Heart right ventricle (tissue), 16 donors: Measurements from ENCODE around the gene SESN1. TPM values are rescaled to one million over a fixed set of nuclear protein-coding genes. Genes with fewer than 3 reads are reported as not detected.

Source experiments
- ATAC-seq, 8 donors: fragments of 200-7000 bp; cut with Tn5 transposase; one replicate each; pipeline ENCODE4 v1.9.1; 2020; ENCODE audit warnings: mild to moderate bottlenecking in 8 of 8, moderate library complexity in 8 of 8, moderate number of reproducible peaks in 1 of 8
- DNase-seq, 2 donors: peaks; one replicate each; pipeline ENCODE4 v3.0.0-alpha.2; 2020
- H3K27ac ChIP-seq, 10 donors: fragments of 200-600 bp; sonication (generic) in 2 of 10; one replicate each; pipeline versions ENCODE4 v1.5.0 to v1.8.0; 2020 to 2022; ENCODE audit warnings: mild to moderate bottlenecking in 3 of 10
- H3K27me3 ChIP-seq, 7 donors: fragments of 200-600 bp; one replicate each; pipeline ENCODE4 v1.8.0; 2021 to 2022; ENCODE audit warnings: mild to moderate bottlenecking in 2 of 7
- H3K36me3 ChIP-seq, 9 donors: fragments of 200-600 bp; sonication (generic) in 1 of 9; one replicate each; pipeline versions ENCODE4 v1.5.0 to v1.8.0; 2020 to 2022; ENCODE audit warnings: mild to moderate bottlenecking in 2 of 9
- H3K4me1 ChIP-seq, 9 donors: fragments of 200-600 bp; sonication (generic) in 1 of 9; one replicate each; pipeline versions ENCODE4 v1.5.0 to v1.8.0; 2020 to 2022; ENCODE audit warnings: mild to moderate bottlenecking in 4 of 9
- H3K4me3 ChIP-seq, 10 donors: fragments of 200-600 bp; sonication (generic) in 2 of 10; one replicate each; pipeline versions ENCODE4 v1.5.0 to v1.8.0; 2020 to 2022; ENCODE audit warnings: mild to moderate bottlenecking in 7 of 10, moderate library complexity in 2 of 10
- H3K9me3 ChIP-seq, 11 donors: fragments of 200-600 bp in 10 of 11; sonication (generic) in 2 of 11; one replicate each; pipeline versions ENCODE4 v1.5.0 to v1.8.0; 2013 to 2022; ENCODE audit warnings: mild to moderate bottlenecking in 2 of 11, control low read depth in 1 of 11, moderate library complexity in 1 of 11
- WGBS, 2 donors: extraction: QIAGEN DNeasy Blood & Tissue Kit; methylation state at CpG; one replicate each; pipeline ENCODE4 v1.1.7; 2013; ENCODE audit warnings: inconsistent platforms in 1 of 2; 5-methylcytosine and 5-hydroxymethylcytosine counted together
- intact Hi-C, 10 donors: fragments of 100-400 bp; cut with DNase I; formaldehyde crosslinking; loops; one replicate each; pipeline versions ENCODE4 v1.11.1 to v1.14.2; 2022
- polyA plus RNA-seq, 2 donors: library from polyadenylated mRNA; stranded (reverse); fragments of 200-250 nt; gene quantifications; one replicate each; pipeline ENCODE4 v1.2.3, GENCODE V29; 2013
- total RNA-seq, 10 donors: library from RNA; stranded (reverse); fragmentation: NEBNext Ultra II Directional in 3 of 10; extraction: Animal tissue kit (Norgen Biotek cat#: 25700) in 3 of 10; gene quantifications; one replicate each; pipeline versions ENCODE4 v1.2.1 to v1.2.4, GENCODE V29; 2021 to 2023
- TF ChIP-seq, protein P1 (sequence below), 9 donors: fragments of 200-600 bp; sonication (generic) in 2 of 9; IDR thresholded peaks; one replicate each; pipeline versions ENCODE4 v1.5.0 to v1.8.0; 2021 to 2022; ENCODE audit warnings: antibody characterized with exemption in 9 of 9, mild to moderate bottlenecking in 5 of 9, moderate library complexity in 1 of 9
- donor health status: Arrhythmogenic right ventricular cardiomyopathy.
- donor health status: ischemic (EF 13 %, LVEDD 7.1; RV severe dilation, severe dysfunction).
- donor health status: healthy with polysubstance abuse.
- donor health status: DM: no; HTN: yes; CAD: no.
- donor health status: DM: no; HTN: no; CAD: no.
- donor health status: ischemic (EF 25% LVEDD 6.9; RV normal size, moderate dysfunction).
- donor health status: ischemic (EF 25% LVEDD 5.7; RV mildly dilated, moderate dysfunction).
- donor health status: healthy.
- donor health status: DM: yes; HTN: yes; CAD: no.
- donor health status: Ischemic cardiomyopathy.
- donor health status: ischemic (EF 35%, LVEDD 5.7; RV mildly dilated, moderate dysfunction).
- donor health status: nonischemic (EF 11% LVEDD 7.7; RV severe dilation, severe dysfunction).
- donor health status: DM: yes; HTN: yes; CAD: no.
- donor health status: PGD.
- donor health status: ischemic (EF 29% LVEDD 5.4; RV normal size, mild dysfunction).
- donor health status: nonischemic (EF 23%, LVEDD 6.1; RV moderate dilation, normal function).

Gene SESN1
- total and polyA plus RNA-seq, 12 donors, result 16.2 to 62.8 (median 37.7) TPM

DNA sequence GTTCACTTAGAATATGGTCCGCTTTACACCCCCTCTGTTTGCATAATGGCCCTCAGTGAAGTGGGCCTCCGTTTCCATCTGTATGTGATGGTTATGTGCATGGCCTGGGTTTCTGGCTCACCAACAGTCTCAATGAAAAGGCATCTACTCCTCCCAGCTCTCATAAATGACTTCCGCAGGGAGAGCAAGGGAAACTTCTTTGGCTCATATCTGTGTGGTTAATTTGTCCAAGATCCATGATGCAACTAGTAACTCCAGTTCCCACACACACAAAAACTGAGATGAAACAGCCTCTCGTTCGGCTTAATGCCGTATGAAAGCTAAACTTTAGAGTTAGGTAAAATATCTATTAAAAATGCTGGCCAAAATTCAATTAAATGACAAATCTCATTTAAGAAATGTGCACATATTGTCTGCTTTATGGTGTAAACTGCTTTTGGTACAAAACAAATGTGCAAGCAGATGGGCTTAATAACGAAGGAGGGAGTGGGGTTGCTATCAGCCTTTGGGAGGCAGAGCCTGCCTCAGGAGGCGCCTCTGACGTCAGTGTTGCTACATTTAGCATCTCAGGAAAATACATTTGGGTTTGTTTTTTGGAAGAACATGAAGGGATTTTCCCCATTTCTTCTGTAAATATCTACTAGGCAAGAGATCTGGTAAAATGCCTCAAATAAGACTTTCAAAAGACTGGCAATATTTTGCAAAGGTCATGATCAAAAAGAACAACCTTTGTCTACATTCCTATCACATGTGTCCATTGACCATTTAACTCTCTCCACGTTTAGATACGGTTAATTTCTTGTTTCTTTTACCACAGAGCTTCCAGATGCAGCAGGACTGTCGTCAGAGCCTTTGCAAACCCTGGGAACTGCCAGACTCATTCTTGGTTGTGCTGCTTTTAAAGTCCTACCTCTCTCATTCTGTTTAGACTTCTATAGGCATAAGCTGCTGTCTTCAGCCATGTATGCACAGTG, 149.7 kb downstream of the SESN1 start:
- DNase-seq, result peak; percentile 53 to 83
- TF ChIP-seq, protein P1, sequence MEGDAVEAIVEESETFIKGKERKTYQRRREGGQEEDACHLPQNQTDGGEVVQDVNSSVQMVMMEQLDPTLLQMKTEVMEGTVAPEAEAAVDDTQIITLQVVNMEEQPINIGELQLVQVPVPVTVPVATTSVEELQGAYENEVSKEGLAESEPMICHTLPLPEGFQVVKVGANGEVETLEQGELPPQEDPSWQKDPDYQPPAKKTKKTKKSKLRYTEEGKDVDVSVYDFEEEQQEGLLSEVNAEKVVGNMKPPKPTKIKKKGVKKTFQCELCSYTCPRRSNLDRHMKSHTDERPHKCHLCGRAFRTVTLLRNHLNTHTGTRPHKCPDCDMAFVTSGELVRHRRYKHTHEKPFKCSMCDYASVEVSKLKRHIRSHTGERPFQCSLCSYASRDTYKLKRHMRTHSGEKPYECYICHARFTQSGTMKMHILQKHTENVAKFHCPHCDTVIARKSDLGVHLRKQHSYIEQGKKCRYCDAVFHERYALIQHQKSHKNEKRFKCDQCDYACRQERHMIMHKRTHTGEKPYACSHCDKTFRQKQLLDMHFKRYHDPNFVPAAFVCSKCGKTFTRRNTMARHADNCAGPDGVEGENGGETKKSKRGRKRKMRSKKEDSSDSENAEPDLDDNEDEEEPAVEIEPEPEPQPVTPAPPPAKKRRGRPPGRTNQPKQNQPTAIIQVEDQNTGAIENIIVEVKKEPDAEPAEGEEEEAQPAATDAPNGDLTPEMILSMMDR (IDR thresholded peaks at IDR 0.05), result no peak
- Histone ChIP-seq H3K27ac (peak overlapping the region; percentile 84 to 98 (median 92)), H3K9me3 (no peaks in the 10 kb centered on the region), H3K27me3 (no peaks in the 10 kb centered on the region), H3K36me3 (no peaks in the 10 kb centered on the region), H3K4me1 (peaks cover 31 to 84% (median 75%) of the 10 kb centered on the region in 9 donors), H3K4me3 (peak overlapping the region in 5 of 10 donors; percentile 11 to 30 (median 22))
- peak; percentile 42 to 75 (median 62) for ATAC-seq
- intact Hi-C loops, result loop anchor here in 8 of 10 donors (2.0 to 10.0 kb wide), 9 partner anchors 38 to 147 kb away; partner anchors contain the start of gene SESN1 (in 1 of the 8)
- 18 to 20% methylated on average over 12 of the region's 12 CpGs for WGBS, 2 donors

DNA sequence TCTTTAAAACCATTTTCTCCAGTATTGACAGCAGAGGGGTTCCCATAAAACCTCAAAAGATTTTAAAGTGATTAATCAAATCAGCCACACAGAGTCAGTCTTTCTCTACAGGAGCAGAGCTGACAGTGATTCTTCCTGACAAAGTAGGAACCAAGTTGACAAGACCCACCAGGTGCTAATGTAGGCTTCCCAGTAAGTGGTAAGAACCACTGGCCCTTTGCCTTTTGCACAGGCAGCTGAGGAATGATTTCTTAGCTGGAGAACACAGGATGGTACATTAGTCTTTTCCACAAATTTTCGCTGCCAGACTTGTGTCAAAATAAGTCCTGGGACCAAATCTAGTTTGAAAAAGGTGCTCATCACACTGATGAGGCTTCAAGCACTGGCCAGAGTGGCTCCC, 150.6 kb downstream of the SESN1 start:
- WGBS, 2 donors, result 97 to 98% methylated on average over 1 of the region's 1 CpG
- ATAC-seq, result no peak
- peak overlapping the region; percentile 84 to 98 (median 92) for H3K27ac ChIP-seq
- no peak for DNase-seq
- H3K27me3 ChIP-seq, result no peaks in the 10 kb centered on the region
- no peaks in the 10 kb centered on the region for H3K9me3 ChIP-seq
- intact Hi-C loops, result loop anchor here in 6 of 10 donors (2.0 to 10.0 kb wide), 6 partner anchors 37 to 131 kb away; no protein-coding TSS in a partner anchor
- no peaks in the 10 kb centered on the region for H3K36me3 ChIP-seq
- TF ChIP-seq, protein P1 (IDR thresholded peaks at IDR 0.05), result peak in 1 of 9 donors; percentile 14
- H3K4me1 ChIP-seq, result peaks cover 31 to 80% (median 74%) of the 10 kb centered on the region in 9 donors
- H3K4me3 ChIP-seq, result no peak overlapping the region

DNA sequence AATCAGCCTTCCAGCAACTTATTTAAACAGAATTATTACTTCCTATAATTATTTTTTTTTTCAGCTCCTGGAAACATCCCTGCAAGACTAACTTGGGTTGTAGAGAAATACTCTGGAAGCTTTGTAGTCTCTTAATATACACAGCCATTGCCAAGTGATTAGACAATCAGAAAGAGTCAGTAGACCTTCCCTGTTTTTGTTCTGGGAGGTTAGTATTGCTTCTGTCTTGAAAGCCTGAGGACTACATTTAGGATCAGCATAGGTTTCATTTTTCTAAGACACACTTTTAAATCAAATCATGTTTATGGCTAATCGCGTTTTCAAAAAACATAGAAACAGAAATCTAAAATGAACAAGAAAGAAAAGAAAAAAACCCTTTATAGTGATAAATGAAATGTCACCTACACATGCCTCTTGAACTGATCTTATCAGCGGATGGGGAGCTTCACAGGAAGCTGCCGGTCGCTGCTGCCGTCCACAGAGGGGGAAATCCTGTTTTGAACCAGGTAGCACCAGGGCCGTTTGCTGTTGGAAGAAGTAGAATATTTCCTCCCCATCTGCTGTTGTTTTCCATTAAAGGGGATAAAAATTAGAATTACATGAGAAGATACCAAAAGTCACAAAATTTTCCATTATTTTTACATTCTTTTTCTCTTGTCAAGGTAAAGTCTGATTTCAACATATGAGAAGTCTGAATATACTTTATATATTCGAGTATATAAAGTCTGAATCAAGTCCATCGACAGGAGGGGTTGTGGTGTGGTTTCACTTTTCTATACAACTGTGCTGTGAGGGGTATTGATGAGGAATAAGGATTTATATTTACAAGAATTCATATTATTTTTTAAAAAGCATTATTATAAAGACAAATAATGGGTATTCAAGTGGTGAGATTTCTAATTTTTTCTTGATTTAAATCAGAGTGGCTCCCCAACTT, 151.8 kb downstream of the SESN1 start:
- Histone ChIP-seq H3K36me3 (no peaks in the 10 kb centered on the region), H3K27ac (peak overlapping the region in 9 of 10 donors; percentile 84 to 98 (median 93)), H3K9me3 (no peaks in the 10 kb centered on the region), H3K4me1 (peaks cover 20 to 67% (median 61%) of the 10 kb centered on the region in 9 donors), H3K4me3 (peak overlapping the region in 2 of 10 donors; percentile 3 to 7), H3K27me3 (no peaks in the 10 kb centered on the region)
- intact Hi-C loops, result loop anchor here in 5 of 10 donors (5.0 to 10.0 kb wide), 5 partner anchors 36 to 132 kb away; no protein-coding TSS in a partner anchor
- TF ChIP-seq, protein P1 (IDR thresholded peaks at IDR 0.05), result no peak
- 48 to 50% methylated on average over 9 of the region's 9 CpGs for WGBS, 2 donors
- no peak for ATAC-seq
- no peak for DNase-seq
